Measurements from ENCODE around the gene TOMM40L.
A peak's percentile ranks its signal among the peaks of the same experiment; 100 is the strongest.

The TOMM40L gene

GRCh38 chr1:161197560-161198193, 28.2 kb upstream of the TOMM40L start:
- DNase-seq, result no peak

GRCh38 chr1:161198194-161198896, 27.5 kb upstream of the TOMM40L start:
- no peak for DNase-seq

GRCh38 chr1:161198897-161199431, 26.9 kb upstream of the TOMM40L start, which contains the start of gene ADAMTS4:
Gene ADAMTS4 (minus strand): TSS chr1:161199054. CDS start chr1:161198627, 427 bp downstream.
- no peak for DNase-seq

- DNase-seq, result no peak
Measured at GRCh38 chr1:161199506-161200139, 26.2 kb upstream of the TOMM40L start.

GRCh38 chr1:161200421-161200991, 25.4 kb upstream of the TOMM40L start:
- no peak for DNase-seq

- no peak for DNase-seq
Measured at GRCh38 chr1:161200992-161201835, 24.6 kb upstream of the TOMM40L start.

- DNase-seq, result peak; percentile 95
Measured at GRCh38 chr1:161201836-161202712, 23.8 kb upstream of the TOMM40L start, which contains the start of gene NDUFS2. Gene NDUFS2 (plus strand): TSS chr1:161202367. CDS start chr1:161202386, 19 bp downstream.

- DNase-seq, result no peak
Measured at GRCh38 chr1:161206411-161207140, 19.3 kb upstream of the TOMM40L start.

GRCh38 chr1:161207173-161207572, 18.7 kb upstream of the TOMM40L start:
- no peak for DNase-seq

GRCh38 chr1:161209790-161210409, 16.0 kb upstream of the TOMM40L start:
- DNase-seq, result peak; percentile 72

GRCh38 chr1:161214369-161214768, 11.5 kb upstream of the TOMM40L start:
- DNase-seq, result no peak

GRCh38 chr1:161215076-161215475, 10.8 kb upstream of the TOMM40L start, which contains the start of gene FCER1G:
Gene FCER1G (plus strand): TSS chr1:161215295. CDS start chr1:161215322, 27 bp downstream.
- DNase-seq, result no peak

GRCh38 chr1:161216945-161217712, 8.7 kb upstream of the TOMM40L start:
- DNase-seq, result no peak

GRCh38 chr1:161217831-161218230, 8.0 kb upstream of the TOMM40L start:
- no peak for DNase-seq

GRCh38 chr1:161218301-161219077, 7.4 kb upstream of the TOMM40L start:
- DNase-seq, result no peak

- DNase-seq, result no peak
Measured at GRCh38 chr1:161219078-161219892, 6.6 kb upstream of the TOMM40L start.

GRCh38 chr1:161220002-161220401, 5.9 kb upstream of the TOMM40L start:
- no peak for DNase-seq

Data from activated naive CD4-positive, alpha-beta T cell treated with Interleukin-2 at 50 U/mL for 16 hours (primary cell).